ENCODE measurements around the gene KCNG3. TPM values are rescaled to one million over a fixed set of nuclear protein-coding genes. Genes with fewer than 3 reads are reported as not detected.
"Not testable (repeated sequence)": the region's sequence is repeated elsewhere in the genome, so short reads cannot be mapped to it uniquely, and the experiment has no call there.

KCNG3 gene
- total RNA-seq, 1 donor from 2014 or later: 0.18 TPM

DNA sequence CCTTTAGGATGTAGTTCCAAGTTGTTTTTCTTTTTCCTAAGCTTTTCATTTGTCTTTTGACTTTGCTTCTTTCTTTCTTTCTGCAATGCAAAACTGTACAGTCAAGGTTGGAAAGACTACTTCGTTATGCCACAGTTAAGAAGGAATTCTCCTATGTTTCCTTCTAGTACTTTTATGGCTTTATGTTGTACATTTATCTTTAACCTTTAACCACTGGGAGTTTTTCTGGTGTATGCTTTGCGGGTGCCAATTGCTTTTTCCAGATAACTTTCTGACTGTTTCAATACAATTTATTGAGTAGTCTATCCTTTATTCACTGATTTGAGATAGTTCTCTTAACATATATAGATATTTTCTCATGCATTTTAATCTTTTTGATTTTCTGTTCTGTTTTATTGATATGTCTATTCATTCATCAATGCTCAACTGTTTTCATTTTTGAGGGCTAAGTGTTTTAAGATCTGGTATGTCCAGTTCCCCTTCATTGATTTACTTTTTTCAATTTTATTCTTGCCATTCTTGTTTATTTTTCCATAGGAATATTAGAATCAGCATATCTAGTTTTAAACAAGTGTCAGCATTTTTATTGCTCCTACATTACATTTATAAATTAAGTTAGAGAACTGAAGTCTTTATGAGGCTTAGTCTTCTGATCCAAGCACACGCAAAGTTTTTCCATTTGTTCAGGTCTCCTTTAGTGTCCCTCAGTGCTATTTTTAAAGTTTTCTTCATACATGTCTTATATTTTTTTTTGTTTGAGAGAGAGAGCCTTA is 82.9 kb downstream of the KCNG3 start:
- Mint-ChIP-seq H3K9me3 (peaks cover 15% of the 10 kb centered on the region), H3K4me3 (no peak overlapping the region)
- TF ChIP-seq, protein P1, sequence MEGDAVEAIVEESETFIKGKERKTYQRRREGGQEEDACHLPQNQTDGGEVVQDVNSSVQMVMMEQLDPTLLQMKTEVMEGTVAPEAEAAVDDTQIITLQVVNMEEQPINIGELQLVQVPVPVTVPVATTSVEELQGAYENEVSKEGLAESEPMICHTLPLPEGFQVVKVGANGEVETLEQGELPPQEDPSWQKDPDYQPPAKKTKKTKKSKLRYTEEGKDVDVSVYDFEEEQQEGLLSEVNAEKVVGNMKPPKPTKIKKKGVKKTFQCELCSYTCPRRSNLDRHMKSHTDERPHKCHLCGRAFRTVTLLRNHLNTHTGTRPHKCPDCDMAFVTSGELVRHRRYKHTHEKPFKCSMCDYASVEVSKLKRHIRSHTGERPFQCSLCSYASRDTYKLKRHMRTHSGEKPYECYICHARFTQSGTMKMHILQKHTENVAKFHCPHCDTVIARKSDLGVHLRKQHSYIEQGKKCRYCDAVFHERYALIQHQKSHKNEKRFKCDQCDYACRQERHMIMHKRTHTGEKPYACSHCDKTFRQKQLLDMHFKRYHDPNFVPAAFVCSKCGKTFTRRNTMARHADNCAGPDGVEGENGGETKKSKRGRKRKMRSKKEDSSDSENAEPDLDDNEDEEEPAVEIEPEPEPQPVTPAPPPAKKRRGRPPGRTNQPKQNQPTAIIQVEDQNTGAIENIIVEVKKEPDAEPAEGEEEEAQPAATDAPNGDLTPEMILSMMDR (IDR thresholded peaks at IDR 0.05; ENCODE audit: unreplicated experiment): no peak

DNA sequence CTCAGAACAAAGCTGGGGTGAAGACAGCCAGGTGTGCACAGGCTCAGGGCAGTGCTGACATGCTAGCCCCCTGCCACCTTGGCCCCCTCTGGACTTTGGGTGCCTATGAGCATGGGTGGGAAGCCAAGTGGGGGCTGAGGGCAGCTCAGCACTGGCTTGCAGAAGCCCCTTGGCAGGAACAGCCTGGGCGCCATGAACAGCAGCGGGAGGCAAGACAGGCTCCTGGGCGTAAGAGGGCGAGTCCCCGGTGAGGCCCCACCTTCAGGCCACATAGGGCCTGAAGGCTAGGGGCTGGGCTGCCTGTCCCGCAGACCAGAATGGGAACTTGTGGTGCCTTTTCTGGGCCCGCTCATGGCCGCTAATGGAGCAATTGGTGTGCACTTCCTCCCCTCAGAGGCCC is 85.8 kb downstream of the KCNG3 start:
- H3K27me3 Mint-ChIP-seq (ENCODE audit: low read depth): no peaks in the 10 kb centered on the region
- no peak for DNase-seq (ENCODE audit: low spot score in 2 of 2, unreplicated experiment in 2 of 2)
- no peaks in the 10 kb centered on the region for H3K4me1 Mint-ChIP-seq
- TF ChIP-seq, protein P1 (IDR thresholded peaks at IDR 0.05; ENCODE audit: unreplicated experiment): no peak
- no peak overlapping the region for H3K4me3 Mint-ChIP-seq
- H3K9me3 Mint-ChIP-seq: no peaks in the 10 kb centered on the region
- H3K36me3 Mint-ChIP-seq: no peaks in the 10 kb centered on the region
- no peak overlapping the region for H3K27ac Mint-ChIP-seq

More for the DNA sequence above, 82.9 kb downstream of the KCNG3 start:
- no peak for DNase-seq (ENCODE audit: low spot score in 2 of 2, unreplicated experiment in 2 of 2)
- Mint-ChIP-seq H3K4me1 (no peaks in the 10 kb centered on the region), H3K27me3 (ENCODE audit: low read depth) (no peaks in the 10 kb centered on the region), H3K36me3 (peaks cover 4% of the 10 kb centered on the region), H3K27ac (no peak overlapping the region)

- Mint-ChIP-seq H3K4me1 (no peaks in the 10 kb centered on the region), H3K9me3 (no peaks in the 10 kb centered on the region), H3K27me3 (ENCODE audit: low read depth) (no peaks in the 10 kb centered on the region), H3K27ac (no peak overlapping the region), H3K36me3 (no peaks in the 10 kb centered on the region), H3K4me3 (no peak overlapping the region)
- DNase-seq (ENCODE audit: low spot score in 2 of 2, unreplicated experiment in 2 of 2): no peak
- TF ChIP-seq, protein P1 (IDR thresholded peaks at IDR 0.05; ENCODE audit: unreplicated experiment): no peak
Measured at GRCh38 chr2:42407476-42407875, 86.3 kb downstream of the KCNG3 start.

- no peaks in the 10 kb centered on the region for H3K9me3 Mint-ChIP-seq
- H3K4me1 Mint-ChIP-seq: no peaks in the 10 kb centered on the region
- H3K4me3 Mint-ChIP-seq: no peak overlapping the region
- no peak overlapping the region for H3K27ac Mint-ChIP-seq
- TF ChIP-seq, protein P1 (IDR thresholded peaks at IDR 0.05; ENCODE audit: unreplicated experiment): no peak
- H3K36me3 Mint-ChIP-seq: no peaks in the 10 kb centered on the region
- DNase-seq (ENCODE audit: low spot score in 2 of 2, unreplicated experiment in 2 of 2): no peak
- H3K27me3 Mint-ChIP-seq (ENCODE audit: low read depth): peaks cover 2% of the 10 kb centered on the region
Measured at GRCh38 chr2:42404676-42405075, 89.1 kb downstream of the KCNG3 start.

GRCh38 chr2:42401773-42402172 is 92.0 kb downstream of the KCNG3 start:
- H3K9me3 Mint-ChIP-seq: no peaks in the 10 kb centered on the region
- peaks cover 3% of the 10 kb centered on the region for H3K27me3 Mint-ChIP-seq (ENCODE audit: low read depth)
- H3K36me3 Mint-ChIP-seq: no peaks in the 10 kb centered on the region
- H3K4me3 Mint-ChIP-seq: no peak overlapping the region
- H3K27ac Mint-ChIP-seq: no peak overlapping the region
- TF ChIP-seq, protein P1 (IDR thresholded peaks at IDR 0.05; ENCODE audit: unreplicated experiment): no peak
- DNase-seq (ENCODE audit: low spot score in 2 of 2, unreplicated experiment in 2 of 2): no peak
- H3K4me1 Mint-ChIP-seq: no peaks in the 10 kb centered on the region

GRCh38 chr2:42398052-42398451 is 95.7 kb downstream of the KCNG3 start:
- H3K27ac Mint-ChIP-seq; H3K4me1 Mint-ChIP-seq; H3K9me3 Mint-ChIP-seq; DNase-seq (ENCODE audit: low spot score in 2 of 2, unreplicated experiment in 2 of 2); H3K36me3 Mint-ChIP-seq; H3K27me3 Mint-ChIP-seq (ENCODE audit: low read depth); H3K4me3 Mint-ChIP-seq: not testable (repeated sequence)

DNA sequence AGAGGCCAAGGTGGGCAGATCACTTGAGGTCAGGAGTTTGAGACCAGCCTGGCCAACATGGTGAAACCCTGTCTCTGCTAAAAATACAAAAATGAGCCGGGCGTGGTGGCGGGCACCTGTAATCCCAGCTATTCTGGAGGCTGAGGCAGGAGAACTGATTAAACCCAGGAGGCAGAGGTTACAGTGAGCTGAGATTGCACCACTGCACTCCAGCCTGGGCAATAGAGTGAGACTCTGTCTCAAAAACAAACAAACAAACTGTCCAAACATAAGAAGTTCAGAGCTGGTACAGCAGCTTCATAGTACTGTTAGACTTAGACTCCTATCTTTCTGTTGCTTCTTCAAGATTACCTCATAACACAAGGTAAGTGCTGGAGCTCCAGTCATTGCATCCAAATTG is 100.5 kb downstream of the KCNG3 start:
- H3K27ac Mint-ChIP-seq; H3K4me1 Mint-ChIP-seq; DNase-seq (ENCODE audit: low spot score in 2 of 2, unreplicated experiment in 2 of 2); H3K9me3 Mint-ChIP-seq; H3K36me3 Mint-ChIP-seq; H3K27me3 Mint-ChIP-seq (ENCODE audit: low read depth); H3K4me3 Mint-ChIP-seq: not testable (repeated sequence)
